Kidney tubule cell (primary cell): ENCODE measurements around the gene CD55.

Experiments used
- DNase-seq: peaks from one replicate; pipeline ENCODE4 v3.0.0-alpha.2; 2018; ENCODE audit warnings: low spot score

Gene CD55, protein sequence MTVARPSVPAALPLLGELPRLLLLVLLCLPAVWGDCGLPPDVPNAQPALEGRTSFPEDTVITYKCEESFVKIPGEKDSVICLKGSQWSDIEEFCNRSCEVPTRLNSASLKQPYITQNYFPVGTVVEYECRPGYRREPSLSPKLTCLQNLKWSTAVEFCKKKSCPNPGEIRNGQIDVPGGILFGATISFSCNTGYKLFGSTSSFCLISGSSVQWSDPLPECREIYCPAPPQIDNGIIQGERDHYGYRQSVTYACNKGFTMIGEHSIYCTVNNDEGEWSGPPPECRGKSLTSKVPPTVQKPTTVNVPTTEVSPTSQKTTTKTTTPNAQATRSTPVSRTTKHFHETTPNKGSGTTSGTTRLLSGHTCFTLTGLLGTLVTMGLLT

DNA sequence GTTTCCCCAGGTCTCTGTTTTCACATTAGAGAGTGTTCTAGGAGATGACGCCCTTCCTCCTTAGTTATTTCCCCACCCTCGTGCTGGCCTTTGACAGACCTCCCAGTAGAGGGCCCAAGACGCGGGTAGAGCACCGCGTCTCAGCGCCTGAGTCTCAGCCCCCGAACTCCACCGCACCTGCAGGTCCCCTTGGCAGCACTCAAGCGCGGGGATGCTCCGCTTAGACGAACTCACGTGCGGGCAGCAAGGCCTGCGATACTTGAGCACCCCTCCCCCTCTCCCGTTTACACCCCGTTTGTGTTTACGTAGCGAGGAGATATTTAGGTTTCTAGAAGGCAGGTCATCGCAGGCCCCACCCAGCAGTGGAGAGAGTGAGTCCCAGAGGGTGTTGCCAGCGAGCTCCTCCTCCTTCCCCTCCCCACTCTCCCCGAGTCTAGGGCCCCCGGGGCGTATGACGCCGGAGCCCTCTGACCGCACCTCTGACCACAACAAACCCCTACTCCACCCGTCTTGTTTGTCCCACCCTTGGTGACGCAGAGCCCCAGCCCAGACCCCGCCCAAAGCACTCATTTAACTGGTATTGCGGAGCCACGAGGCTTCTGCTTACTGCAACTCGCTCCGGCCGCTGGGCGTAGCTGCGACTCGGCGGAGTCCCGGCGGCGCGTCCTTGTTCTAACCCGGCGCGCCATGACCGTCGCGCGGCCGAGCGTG is at the start of gene CD55:
TSS of gene CD55 (plus strand) at position 600 of the 711 bp plus-strand sequence. CDS start at position 688, 88 bp downstream.
- DNase-seq: peak; percentile 99

- DNase-seq: no peak
Measured at GRCh38 chr1:207274882-207275281, 46.6 kb upstream of the CD55 start.

DNA sequence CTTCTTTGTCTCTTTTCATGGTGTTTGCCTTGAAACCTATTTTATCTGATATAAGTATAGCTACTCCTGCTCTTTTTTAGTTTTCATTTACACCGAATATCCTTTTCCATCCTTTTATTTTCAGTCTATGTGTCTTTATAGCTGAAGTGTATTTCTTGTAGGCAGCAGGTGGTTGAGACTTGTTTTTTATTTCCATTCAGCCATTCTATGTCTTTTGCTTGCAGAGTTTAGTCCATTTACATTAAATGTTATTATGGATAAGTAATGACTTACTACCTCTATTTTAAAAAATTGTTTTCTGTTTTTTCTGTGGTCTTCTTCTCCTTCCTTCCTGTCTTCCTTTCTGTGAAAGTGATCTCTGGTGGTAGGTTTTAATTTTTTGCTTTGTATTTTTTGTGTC is 45.0 kb upstream of the CD55 start:
- DNase-seq: no peak

- no peak for DNase-seq
Measured at GRCh38 chr1:207277241-207277640, 44.2 kb upstream of the CD55 start.

DNA sequence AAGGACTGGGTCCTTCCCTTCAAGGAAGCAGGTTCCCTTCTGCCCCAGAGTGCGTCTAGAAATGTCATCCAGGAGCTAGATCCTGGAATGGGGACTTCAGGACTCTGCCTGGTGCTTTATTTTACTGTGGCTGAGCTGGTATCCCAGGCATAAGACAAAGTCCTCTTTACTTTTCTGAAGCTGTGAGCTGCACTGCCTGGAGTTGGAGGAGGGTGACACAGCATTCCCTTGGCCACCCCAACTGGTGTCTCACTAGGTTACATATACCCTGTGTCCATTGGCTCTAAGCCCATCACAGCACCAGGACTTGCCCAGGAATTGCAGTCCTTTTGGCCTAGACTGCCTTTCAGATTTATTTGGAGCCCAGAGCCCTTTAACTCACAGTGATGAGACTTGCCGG is 41.8 kb upstream of the CD55 start:
- no peak for DNase-seq

- no peak for DNase-seq
Measured at GRCh38 chr1:207280706-207281105, 40.8 kb upstream of the CD55 start.

GRCh38 chr1:207282058-207282457 is 39.4 kb upstream of the CD55 start:
- peak; percentile 73 for DNase-seq

GRCh38 chr1:207282496-207283380 is 38.7 kb upstream of the CD55 start:
- DNase-seq: peak; percentile 70

GRCh38 chr1:207283421-207283820 is 38.1 kb upstream of the CD55 start:
- DNase-seq: no peak

DNA sequence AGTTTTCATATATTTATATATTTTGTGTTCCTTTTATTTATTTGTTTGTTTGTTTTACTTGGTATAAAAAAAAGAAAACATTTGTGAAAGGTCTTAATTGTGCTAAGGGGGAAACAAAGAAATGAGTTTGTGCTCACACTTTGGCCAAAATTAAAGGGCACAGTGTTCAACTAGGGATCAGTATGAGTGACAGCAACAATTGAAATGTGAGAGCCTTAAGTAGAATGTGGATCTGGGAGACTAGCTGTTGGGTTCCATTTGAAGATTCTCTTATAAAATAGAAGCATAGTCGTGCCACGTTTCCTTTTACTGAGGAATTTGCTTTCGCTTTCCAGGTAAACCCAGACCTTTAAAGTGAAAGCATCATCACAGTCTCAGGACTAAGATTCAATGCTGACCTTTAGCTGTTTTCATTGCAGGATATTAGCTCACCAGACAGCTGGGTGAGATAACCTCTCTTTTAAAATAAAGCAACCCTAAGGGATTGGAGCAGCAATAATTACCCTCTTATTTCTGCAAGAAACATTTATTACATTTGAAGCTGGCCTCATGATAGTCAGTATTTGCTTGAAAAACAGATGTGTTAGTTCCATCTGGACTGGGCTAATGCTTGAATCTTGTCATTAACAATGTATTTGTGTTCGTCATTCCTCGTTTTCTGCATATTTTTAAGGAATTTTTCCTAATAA is 37.1 kb upstream of the CD55 start:
- peak; percentile 44 for DNase-seq

- no peak for DNase-seq
Measured at GRCh38 chr1:207286786-207287468, 34.6 kb upstream of the CD55 start.

GRCh38 chr1:207288315-207288714 is 33.2 kb upstream of the CD55 start:
- DNase-seq: no peak

GRCh38 chr1:207289756-207290155 is 31.7 kb upstream of the CD55 start:
- DNase-seq: no peak

DNA sequence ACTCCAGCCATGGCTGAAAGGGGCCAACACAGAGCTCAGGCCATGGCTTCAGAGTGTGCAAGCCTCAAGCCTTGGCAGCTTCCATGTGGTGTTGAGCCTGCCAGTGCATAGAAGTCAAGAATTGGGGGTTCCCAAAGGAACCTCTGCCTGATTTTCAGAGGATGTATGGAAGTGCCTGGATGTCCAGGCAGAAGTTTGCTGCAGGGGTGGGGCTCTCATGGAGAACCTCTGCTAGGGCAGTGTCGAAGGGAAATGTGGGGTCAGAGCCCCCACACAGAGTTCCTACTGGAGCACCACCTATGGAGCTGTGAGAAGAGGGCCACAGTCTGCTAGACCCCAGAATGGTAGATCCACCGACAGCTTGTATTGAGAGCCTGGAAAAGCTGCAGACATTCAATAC is 29.8 kb upstream of the CD55 start:
- DNase-seq: no peak

DNA sequence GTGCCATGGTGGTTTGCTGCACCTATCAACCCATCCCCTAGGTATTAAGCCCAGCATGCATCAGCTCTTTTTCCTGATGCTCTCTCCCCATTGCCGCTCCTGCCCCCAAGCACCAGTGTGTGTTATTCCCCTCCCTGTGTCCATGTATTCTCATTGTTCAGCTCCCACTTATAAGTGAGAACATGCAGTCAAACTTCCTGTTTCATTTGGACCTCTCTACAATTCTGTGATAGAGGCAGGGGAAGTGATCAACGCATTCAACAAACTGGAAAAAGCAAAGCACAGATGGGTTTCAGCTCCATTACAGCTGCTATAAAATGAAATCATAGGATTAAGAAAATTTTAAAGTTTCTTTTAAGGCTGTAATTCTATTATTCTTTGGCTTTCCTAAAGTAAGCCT is 23.3 kb upstream of the CD55 start:
- no peak for DNase-seq

DNA sequence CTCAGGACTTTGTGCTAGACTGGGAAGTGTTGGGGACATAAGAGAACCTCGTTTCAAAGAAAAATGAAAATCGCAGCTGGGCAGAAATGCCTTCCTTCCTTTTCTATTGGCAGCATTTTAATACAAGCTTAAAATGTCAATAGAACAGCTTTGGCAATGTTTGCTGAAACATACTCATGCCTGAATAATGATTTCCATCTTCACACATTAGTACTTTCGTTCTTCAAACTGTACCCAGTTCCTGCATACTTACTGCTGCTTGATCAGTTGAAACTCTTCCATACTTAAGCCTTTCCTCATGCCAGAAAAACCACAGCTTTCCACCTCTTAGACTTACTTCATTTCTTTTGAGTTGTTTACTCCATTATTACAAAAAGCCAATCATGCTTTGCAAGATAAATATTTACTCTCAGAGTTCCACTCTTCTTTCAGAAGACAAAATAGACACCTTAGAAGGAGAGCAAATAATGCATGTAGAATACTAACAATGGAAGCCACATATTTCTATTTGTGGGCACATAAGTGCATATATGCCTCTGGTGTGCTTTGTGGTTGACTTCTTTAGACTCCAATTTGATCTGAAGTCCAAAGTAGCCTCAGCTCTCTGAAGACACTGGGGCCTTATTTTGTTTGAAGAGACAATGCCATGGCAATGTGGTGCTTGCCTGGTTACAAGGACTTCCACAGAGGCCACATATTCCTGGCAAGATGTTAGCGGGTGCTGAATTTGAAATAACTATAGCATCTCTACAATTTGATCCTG is 22.7 kb upstream of the CD55 start:
- DNase-seq: peak; percentile 84

- no peak for DNase-seq
Measured at GRCh38 chr1:207300970-207301369, 20.5 kb upstream of the CD55 start.

DNA sequence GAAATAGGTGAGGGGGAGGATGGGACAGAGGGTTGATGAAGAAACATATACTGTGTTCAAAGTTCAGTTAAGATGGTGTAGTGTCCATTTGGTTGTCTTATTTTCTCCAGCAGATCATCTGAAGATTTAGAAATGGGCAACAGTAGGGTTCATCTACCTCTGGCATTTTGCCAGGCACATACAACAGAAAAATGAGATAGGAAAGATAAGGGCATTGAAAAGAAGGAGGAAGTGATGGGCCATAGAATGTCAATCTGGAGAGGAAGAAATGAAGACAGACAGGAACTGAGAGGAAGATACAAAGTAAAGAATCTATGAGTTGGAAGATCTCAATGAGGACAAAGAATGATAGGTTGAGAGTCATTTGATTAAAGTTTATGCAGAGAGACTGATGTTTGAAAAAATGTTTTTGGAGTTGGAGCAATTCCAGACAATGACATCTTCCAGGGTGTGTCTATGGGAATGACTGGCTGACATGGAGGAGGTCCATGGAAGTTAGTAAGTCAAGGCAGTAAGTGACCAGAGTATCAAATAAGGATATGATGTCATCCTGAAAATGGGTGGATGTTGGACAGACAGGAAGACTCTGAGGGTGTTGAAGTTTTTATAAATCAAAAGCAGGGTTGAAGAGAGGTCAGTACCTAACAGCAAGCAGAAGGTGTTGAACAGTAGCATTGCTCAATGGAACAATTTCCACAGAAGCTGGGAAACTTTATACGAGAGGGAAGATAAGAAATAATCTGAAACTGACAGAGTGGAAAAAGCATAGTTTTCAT is 18.7 kb upstream of the CD55 start:
- peak; percentile 39 for DNase-seq

DNA sequence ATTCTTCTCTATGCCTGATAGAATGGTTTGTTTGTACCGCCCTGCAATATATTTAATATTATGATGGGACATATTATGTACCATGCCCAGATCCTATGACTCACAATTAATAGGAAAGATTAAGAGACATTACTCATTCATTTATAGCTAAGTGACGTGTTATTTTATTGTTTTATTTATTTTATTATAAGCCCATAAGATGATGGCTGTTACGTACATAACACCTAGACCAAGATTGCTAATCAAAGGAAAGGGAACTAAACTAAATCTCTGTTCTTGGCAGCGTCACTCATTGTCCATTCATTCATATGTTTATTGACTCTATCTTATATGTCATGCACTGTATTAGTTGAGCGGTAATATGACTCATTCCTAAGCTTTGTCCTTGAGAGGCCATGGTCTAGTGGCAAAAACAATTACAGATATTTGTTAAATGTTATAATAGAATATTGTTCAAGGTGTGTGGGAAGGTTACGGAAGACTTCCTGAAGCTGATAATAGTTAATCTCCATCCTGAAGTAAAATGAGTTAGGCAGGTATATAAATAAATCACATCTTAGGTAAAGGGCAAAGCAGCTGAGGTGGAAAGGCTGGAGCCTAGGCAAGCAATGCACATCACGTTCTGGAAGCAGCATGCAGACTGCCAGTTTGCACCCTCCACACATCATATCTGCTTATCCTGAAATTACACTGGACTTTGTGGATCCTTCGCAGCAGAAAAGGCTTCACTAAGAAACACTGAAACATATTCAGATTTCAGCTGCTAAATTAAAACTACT is 16.6 kb upstream of the CD55 start:
- DNase-seq: peak; percentile 34
